Subcutaneous adipose tissue (tissue), 4 donors: ENCODE results near the gene HPGDS. TPM values are rescaled to one million over a fixed set of nuclear protein-coding genes. Genes with fewer than 3 reads are reported as not detected.

Experiments used
- CTCF ChIP-seq: fragments of 450-650 bp; IDR thresholded peaks from one replicate; pipeline ENCODE4 v1.5.1; 2016; ENCODE audit warnings: low read depth, mild to moderate bottlenecking, control low read depth, antibody characterized with exemption, moderate library complexity
- total RNA-seq, 4 donors: library from RNA; depleted of rRNA; stranded (reverse); fragments of >200 nt; gene quantifications; one replicate each; pipeline ENCODE4 v1.1.0, GENCODE V29; 2016

HPGDS gene
- total RNA-seq, 4 donors from 2014 or later: 0.57 to 15.5 (median 6.7) TPM

GRCh38 chr4:94262163-94263016 is 80.2 kb downstream of the HPGDS start:
- no peak for TF ChIP-seq CTCF

GRCh38 chr4:94256828-94257227 is 85.8 kb downstream of the HPGDS start:
- TF ChIP-seq CTCF: no peak

- TF ChIP-seq CTCF: no peak
Measured at GRCh38 chr4:94256144-94256783, 86.4 kb downstream of the HPGDS start.

GRCh38 chr4:94253036-94253435 is 89.6 kb downstream of the HPGDS start:
- TF ChIP-seq CTCF: no peak

GRCh38 chr4:94251094-94251493 is 91.5 kb downstream of the HPGDS start:
- TF ChIP-seq CTCF: no peak

Other genes with a start within 250 kb of the HPGDS start
- 10 to 100 TPM; 17.7 to 25.4 (median 21.0) TPM for gene SMARCAD1, start 135.0 kb downstream of the HPGDS start, total RNA-seq
- gene PDLIM5, start 109.1 kb upstream of the HPGDS start, total RNA-seq: 100 to 1,000 TPM in 3 of 4 donors, 10 to 100 TPM in 1; 90.8 to 169 (median 121) TPM